WI38 (cell line): ENCODE data around the gene PTPRG.

Experiments
- H3K4me3 ChIP-seq: 2 replicates; pipeline ENCODE4 v1.5.1; 2011; ENCODE audit warnings: low read depth, mild to moderate bottlenecking, control low read depth, low read length
- CTCF ChIP-seq: IDR thresholded peaks from 2 replicates; pipeline ENCODE4 v1.5.1; 2012; ENCODE audit warnings: low read depth, mild to moderate bottlenecking, control low read depth, low read length

The PTPRG gene

GRCh38 chr3:61608711-61609110 lies 47.3 kb downstream of the PTPRG start:
- H3K4me3 ChIP-seq, result no peak overlapping the region
- no peak for TF ChIP-seq CTCF

GRCh38 chr3:61610316-61610715 lies 48.9 kb downstream of the PTPRG start:
- TF ChIP-seq CTCF, result no peak

GRCh38 chr3:61612211-61613194 lies 51.1 kb downstream of the PTPRG start:
- no peak for TF ChIP-seq CTCF

More at GRCh38 chr3:61610316-61610715, 48.9 kb downstream of the PTPRG start:
- no peak overlapping the region for H3K4me3 ChIP-seq

GRCh38 chr3:61613666-61614065 lies 52.3 kb downstream of the PTPRG start:
- H3K4me3 ChIP-seq, result no peak overlapping the region
- no peak for TF ChIP-seq CTCF

More at GRCh38 chr3:61612211-61613194, 51.1 kb downstream of the PTPRG start:
- H3K4me3 ChIP-seq, result no peak overlapping the region

GRCh38 chr3:61615643-61616042 lies 54.3 kb downstream of the PTPRG start:
- H3K4me3 ChIP-seq, result no peak overlapping the region
- TF ChIP-seq CTCF, result no peak

GRCh38 chr3:61616586-61616985 lies 55.2 kb downstream of the PTPRG start:
- H3K4me3 ChIP-seq, result no peak overlapping the region
- TF ChIP-seq CTCF, result no peak

GRCh38 chr3:61617041-61617440 lies 55.7 kb downstream of the PTPRG start:
- TF ChIP-seq CTCF, result no peak
- H3K4me3 ChIP-seq, result no peak overlapping the region
